PC-9 (cell line): ENCODE measurements around the gene HSD17B14. TPM values are rescaled to one million over a fixed set of nuclear protein-coding genes. Genes with fewer than 3 reads are reported as not detected.
"Not testable (repeated sequence)": the region's sequence is repeated elsewhere in the genome, so short reads cannot be mapped to it uniquely, and the experiment has no call there.

Source experiments
- BruUV-seq: library from RNA; stranded (reverse); fragments of 400-500 nt; replicated peaks from 2 replicates; lab custom pipeline; 2021; lab: Mats Ljungman, UMichigan
- CTCF ChIA-PET: fragments of 300-600 bp; sonication (Branson Sonifier 250); formaldehyde crosslinking; loops from one replicate; lab custom pipeline; 2022; ENCODE audit warnings: antibody characterized with exemption; lab: Charles Lee
- POLR2A ChIA-PET: fragments of 300-600 bp; sonication (Branson Sonifier 250); formaldehyde crosslinking; loops from one replicate; lab custom pipeline; 2022; ENCODE audit warnings: antibody characterized with exemption; ENCODE audit not compliant: unreplicated experiment; lab: Charles Lee
- DNase-seq, 2 experiments: peaks; one replicate each; pipeline versions ENCODE4 v3.0.0 to v3.0.0-alpha.2; 2015 to 2022; ENCODE audit warnings: mixed read lengths in 1 of 2
- H2AFZ ChIP-seq: fragments of 200-600 bp; sonication (generic); 2 replicates; pipeline ENCODE4 v1.8.1; 2017; ENCODE audit warnings: antibody characterized with exemption
- H3F3A ChIP-seq: fragments of 200-600 bp; sonication (generic); 2 replicates; pipeline ENCODE4 v1.8.1; 2017; ENCODE audit warnings: antibody characterized with exemption, mild to moderate bottlenecking, low read depth; ENCODE audit not compliant: insufficient read depth
- H3K27ac ChIP-seq: fragments of 200-600 bp; sonication (generic); 2 replicates; pipeline ENCODE4 v1.6.1; 2016; ENCODE audit warnings: mixed run types
- H3K27me3 ChIP-seq: fragments of 200-600 bp; sonication (generic); 2 replicates; pipeline ENCODE4 v1.6.1; 2016; ENCODE audit warnings: low read depth, mixed run types; ENCODE audit not compliant: insufficient read depth
- H3K36me3 ChIP-seq: fragments of 200-600 bp; sonication (generic); 2 replicates; pipeline ENCODE4 v1.6.1; 2016; ENCODE audit warnings: low read depth, mixed run types
- H3K4me1 ChIP-seq: fragments of 200-600 bp; sonication (generic); replicated peaks from 2 replicates; pipeline ENCODE4 v1.6.1; 2016; ENCODE audit warnings: mixed run types; ENCODE audit not compliant: insufficient read depth
- H3K4me2 ChIP-seq: fragments of 200-600 bp; sonication (generic); 2 replicates; pipeline ENCODE4 v1.6.1; 2017; ENCODE audit warnings: mixed run types
- H3K4me3 ChIP-seq: fragments of 200-600 bp; sonication (generic); 2 replicates; pipeline ENCODE4 v1.6.1; 2016; ENCODE audit warnings: mixed run types
- H3K79me2 ChIP-seq: fragments of 200-600 bp; sonication (generic); 2 replicates; pipeline ENCODE4 v1.6.1; 2017; ENCODE audit warnings: low read depth, mixed run types
- H3K9me2 ChIP-seq: fragments of 200-600 bp; sonication (generic); 2 replicates; pipeline ENCODE4 v1.8.1; 2017; ENCODE audit warnings: mild to moderate bottlenecking; ENCODE audit not compliant: insufficient read depth
- H3K9me3 ChIP-seq: fragments of 200-600 bp; sonication (generic); 2 replicates; pipeline ENCODE4 v1.8.1; 2016; ENCODE audit warnings: low read depth; ENCODE audit not compliant: insufficient read depth
- H4K20me1 ChIP-seq: fragments of 200-600 bp; sonication (generic); 2 replicates; pipeline ENCODE4 v1.8.1; 2017; ENCODE audit not compliant: insufficient read depth
- EZH2 ChIP-seq: fragments of 200-600 bp; sonication (generic); IDR thresholded peaks from 2 replicates; pipeline ENCODE4 v1.8.0; 2017; ENCODE audit warnings: antibody characterized with exemption, low read depth
- intact Hi-C: fragments of 100-400 bp; cut with micrococcal nuclease; formaldehyde crosslinking; loops from one replicate; pipeline ENCODE4 v1.10.0; 2022; ENCODE audit not compliant: unreplicated experiment
- total RNA-seq: library from RNA; stranded (reverse); gene quantifications from 2 replicates; pipeline ENCODE4 v1.2.3, GENCODE V29; 2021
- TF ChIP-seq, protein P1 (sequence below): fragments of 200-600 bp; sonication (generic); conservative IDR thresholded peaks from 2 replicates; pipeline ENCODE4 v1.6.1; 2017; ENCODE audit warnings: mixed run types, antibody characterized with exemption, mild to moderate bottlenecking, moderate library complexity

HSD17B14 gene
- total RNA-seq, 1 experiment from 2014 or later: 20.7 TPM

GRCh38 chr19:48770734-48771472 lies 65.4 kb downstream of the HSD17B14 start:
- peak overlapping the region; percentile 92 for H3K27ac ChIP-seq
- peaks cover 32% of the 10 kb centered on the region for H3K4me1 ChIP-seq
- peak overlapping the region; percentile 58 for H2AFZ ChIP-seq
- intact Hi-C loops: no loop called here
- TSS peak; percentile 95 for BruUV-seq
- peak in 1 of 2 experiments; percentile 84 for DNase-seq
- CTCF ChIA-PET: interaction anchor here (0.7 to 1.2 kb wide), 3 partner anchors 65 to 154 kb away, joined by 3 to 9 read pairs (median 3); partner anchors contain the start of gene HSD17B14
- POLR2A ChIA-PET: interaction anchor here (0.6 to 0.7 kb wide), 4 partner anchors 137 to 736 kb away, joined by 3 to 4 read pairs (median 3); no protein-coding TSS in a partner anchor
- no peaks in the 10 kb centered on the region for H3K9me3 ChIP-seq
- H3K27me3 ChIP-seq: no peaks in the 10 kb centered on the region
- H3K4me2 ChIP-seq: peak overlapping the region; percentile 68
- no peaks in the 10 kb centered on the region for H3K9me2 ChIP-seq
- TF ChIP-seq, protein P1, sequence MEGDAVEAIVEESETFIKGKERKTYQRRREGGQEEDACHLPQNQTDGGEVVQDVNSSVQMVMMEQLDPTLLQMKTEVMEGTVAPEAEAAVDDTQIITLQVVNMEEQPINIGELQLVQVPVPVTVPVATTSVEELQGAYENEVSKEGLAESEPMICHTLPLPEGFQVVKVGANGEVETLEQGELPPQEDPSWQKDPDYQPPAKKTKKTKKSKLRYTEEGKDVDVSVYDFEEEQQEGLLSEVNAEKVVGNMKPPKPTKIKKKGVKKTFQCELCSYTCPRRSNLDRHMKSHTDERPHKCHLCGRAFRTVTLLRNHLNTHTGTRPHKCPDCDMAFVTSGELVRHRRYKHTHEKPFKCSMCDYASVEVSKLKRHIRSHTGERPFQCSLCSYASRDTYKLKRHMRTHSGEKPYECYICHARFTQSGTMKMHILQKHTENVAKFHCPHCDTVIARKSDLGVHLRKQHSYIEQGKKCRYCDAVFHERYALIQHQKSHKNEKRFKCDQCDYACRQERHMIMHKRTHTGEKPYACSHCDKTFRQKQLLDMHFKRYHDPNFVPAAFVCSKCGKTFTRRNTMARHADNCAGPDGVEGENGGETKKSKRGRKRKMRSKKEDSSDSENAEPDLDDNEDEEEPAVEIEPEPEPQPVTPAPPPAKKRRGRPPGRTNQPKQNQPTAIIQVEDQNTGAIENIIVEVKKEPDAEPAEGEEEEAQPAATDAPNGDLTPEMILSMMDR: no peak
- TF ChIP-seq EZH2: no peak
- no peaks in the 10 kb centered on the region for H3K36me3 ChIP-seq
- H4K20me1 ChIP-seq: no peaks in the 10 kb centered on the region
- no peaks in the 10 kb centered on the region for H3K79me2 ChIP-seq
- H3F3A ChIP-seq: peaks cover 45% of the 10 kb centered on the region
- peak overlapping the region; percentile 19; the same call in 1 of the 2 replicates for H3K4me3 ChIP-seq

DNA sequence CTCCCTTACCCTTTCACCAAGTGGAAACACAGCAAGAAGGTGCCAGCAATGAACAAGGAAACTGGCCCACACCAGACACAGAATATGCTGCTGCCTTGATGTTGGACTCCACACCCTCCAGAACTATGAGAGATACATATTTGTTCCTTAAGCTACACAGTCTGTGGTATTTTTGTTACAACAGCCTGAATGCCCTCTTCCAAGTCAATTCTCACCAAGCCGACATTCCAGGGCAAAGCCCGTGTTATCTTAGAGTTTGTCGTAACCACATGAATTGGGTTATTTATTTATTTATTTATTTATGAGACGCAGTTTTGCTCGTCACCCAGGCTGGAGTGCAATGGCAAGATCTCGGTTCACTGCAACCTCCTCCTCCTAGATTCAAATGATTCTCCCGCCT lies 66.0 kb downstream of the HSD17B14 start:
- Histone ChIP-seq H3K4me2 (peak overlapping the region; percentile 68), H3K27ac (peak overlapping the region; percentile 92), H3K36me3 (no peaks in the 10 kb centered on the region), H4K20me1 (no peaks in the 10 kb centered on the region), H3K4me1 (peaks cover 32% of the 10 kb centered on the region), H3K4me3 (peak overlapping the region; percentile 19; the same call in 1 of the 2 replicates), H3K79me2 (no peaks in the 10 kb centered on the region), H3K27me3 (no peaks in the 10 kb centered on the region), H3F3A (peaks cover 45% of the 10 kb centered on the region), H2AFZ (peak overlapping the region; percentile 58), H3K9me3 (no peaks in the 10 kb centered on the region), H3K9me2 (no peaks in the 10 kb centered on the region)
- TF ChIP-seq EZH2: no peak
- TF ChIP-seq, protein P1: no peak
- peak; percentile 59 to 98 for DNase-seq
- CTCF ChIA-PET: interaction anchor here (1.2 kb wide), 1 partner anchor 72 kb away, joined by 3 read pairs; no protein-coding TSS in a partner anchor
- POLR2A ChIA-PET: interaction anchor here (0.6 to 0.7 kb wide), 7 partner anchors 10 to 735 kb away, joined by 3 to 8 read pairs (median 3); no protein-coding TSS in a partner anchor
- BruUV-seq: no TSS peak
- intact Hi-C loops: no loop called here

DNA sequence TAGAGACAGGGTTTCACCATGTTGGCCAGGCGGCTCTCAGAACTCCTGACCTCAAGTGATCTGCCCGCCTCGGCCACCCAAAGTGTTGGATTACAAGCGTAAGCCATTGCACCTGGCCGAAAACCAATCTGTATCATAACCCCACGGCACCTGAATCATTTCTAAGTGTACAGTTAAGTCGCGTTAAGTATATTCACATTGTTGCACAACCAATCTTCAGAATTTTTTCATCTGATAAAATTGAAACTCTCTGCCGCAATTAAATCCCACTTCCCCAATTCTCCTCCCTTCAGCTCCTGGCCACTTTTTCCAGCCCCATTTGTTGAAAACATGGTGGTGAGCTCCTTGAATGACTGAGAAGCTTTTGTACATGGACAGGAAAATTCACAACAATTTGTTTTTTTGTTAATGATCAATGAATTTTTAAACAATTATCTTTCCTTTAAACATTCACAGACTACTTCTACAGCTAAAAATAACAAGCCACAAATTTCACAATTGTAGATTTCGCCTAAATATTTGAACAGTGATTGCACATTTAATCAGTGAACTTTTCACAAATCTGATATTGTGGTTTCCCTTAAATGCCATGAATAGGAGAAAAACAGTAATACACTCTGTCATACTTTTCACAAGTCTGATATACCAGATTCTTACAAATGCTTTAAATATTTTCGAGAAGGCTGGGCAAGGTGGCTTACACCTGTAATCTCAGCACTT lies 67.1 kb downstream of the HSD17B14 start:
- peak in 1 of 2 experiments; percentile 67 for DNase-seq
- TF ChIP-seq EZH2: no peak
- TF ChIP-seq, protein P1: no peak
- Histone ChIP-seq H3K4me1 (peaks cover 32% of the 10 kb centered on the region), H3F3A (peaks cover 35% of the 10 kb centered on the region), H3K4me3 (0 out of 2 replicates have a peak overlapping the region, but pooled peaks have one; percentile 19), H3K36me3 (no peaks in the 10 kb centered on the region), H3K9me2 (no peaks in the 10 kb centered on the region), H2AFZ (no peak overlapping the region), H3K27ac (peak overlapping the region; percentile 92), H3K4me2 (peak overlapping the region; percentile 68), H3K79me2 (no peaks in the 10 kb centered on the region), H3K9me3 (no peaks in the 10 kb centered on the region), H4K20me1 (no peaks in the 10 kb centered on the region), H3K27me3 (no peaks in the 10 kb centered on the region)
- CTCF ChIA-PET: no interaction called here
- intact Hi-C loops: no loop called here
- POLR2A ChIA-PET: no interaction called here
- no TSS peak for BruUV-seq

- H3K9me2 ChIP-seq, H3K79me2 ChIP-seq, H3K4me3 ChIP-seq, H3K4me2 ChIP-seq, H3K36me3 ChIP-seq, H3K9me3 ChIP-seq, H2AFZ ChIP-seq, H4K20me1 ChIP-seq, CTCF ChIA-PET, DNase-seq, POLR2A ChIA-PET, BruUV-seq, H3K27me3 ChIP-seq, intact Hi-C loops: not testable (repeated sequence)
- peaks cover 32% of the 10 kb centered on the region for H3K4me1 ChIP-seq
- peak overlapping the region; percentile 92; the same call in 1 of the 2 replicates for H3K27ac ChIP-seq
- peaks cover 35% of the 10 kb centered on the region for H3F3A ChIP-seq
Observed at GRCh38 chr19:48768171-48768753, 68.0 kb downstream of the HSD17B14 start.
